NCI-H2107 treated with DMSO at 0.1 percent for 48 hours (cell line): Measurements from ENCODE around the gene ZIC3.

ENCODE experiments used
- DNase-seq: peaks from one replicate; lab custom pipeline; 2025; ENCODE audit not compliant: unreplicated experiment; lab: John Stamatoyannopoulos, UW

The ZIC3 gene

GRCh38 chrX:137573324-137574101, 7.6 kb downstream of the ZIC3 start:
- DNase-seq = no peak

- no peak for DNase-seq
Observed at GRCh38 chrX:137574102-137574783, 8.3 kb downstream of the ZIC3 start.

GRCh38 chrX:137574784-137575293, 8.9 kb downstream of the ZIC3 start:
- no peak for DNase-seq

GRCh38 chrX:137575596-137576255, 9.8 kb downstream of the ZIC3 start:
- no peak for DNase-seq

GRCh38 chrX:137587151-137587550, 21.2 kb downstream of the ZIC3 start:
- DNase-seq = no peak

- no peak for DNase-seq
Observed at GRCh38 chrX:137600769-137601168, 34.8 kb downstream of the ZIC3 start.
